HS-27A (cell line): ENCODE data around the gene SSRP1.

Experiments used
- DNase-seq: peaks from one replicate; pipeline ENCODE4 v3.0.0-alpha.2; 2012; ENCODE audit warnings: low read depth, missing footprints

SSRP1 gene

GRCh38 chr11:57336111-57336666 is 497 bp upstream of the SSRP1 start:
- DNase-seq, result no peak

GRCh38 chr11:57335023-57335342 is 709 bp downstream of the SSRP1 start:
- no peak for DNase-seq

GRCh38 chr11:57332694-57333440 is 2.8 kb downstream of the SSRP1 start:
- no peak for DNase-seq

GRCh38 chr11:57331720-57332119 is 4.0 kb downstream of the SSRP1 start:
- no peak for DNase-seq

GRCh38 chr11:57330029-57330428 is 5.7 kb downstream of the SSRP1 start:
- DNase-seq, result no peak

- no peak for DNase-seq
Measured at GRCh38 chr11:57327721-57328120, 8.0 kb downstream of the SSRP1 start.

GRCh38 chr11:57325735-57326048 is 10.0 kb downstream of the SSRP1 start:
- DNase-seq, result no peak

GRCh38 chr11:57324886-57325734 is 10.6 kb downstream of the SSRP1 start, which contains the start of gene TNKS1BP1:
Gene TNKS1BP1 (minus strand): TSS chr11:57324952. CDS start chr11:57321885, 3,067 bp downstream.
- DNase-seq, result no peak

GRCh38 chr11:57324154-57324885 is 11.4 kb downstream of the SSRP1 start:
- DNase-seq, result no peak

- DNase-seq, result no peak
Measured at GRCh38 chr11:57323855-57324153, 11.9 kb downstream of the SSRP1 start.

- DNase-seq, result no peak
Measured at GRCh38 chr11:57323167-57323854, 12.4 kb downstream of the SSRP1 start.

- peak; percentile 77 for DNase-seq
Measured at GRCh38 chr11:57322256-57323166, 13.2 kb downstream of the SSRP1 start.

- DNase-seq, result no peak
Measured at GRCh38 chr11:57321388-57322255, 14.1 kb downstream of the SSRP1 start.

GRCh38 chr11:57320719-57321387 is 14.8 kb downstream of the SSRP1 start:
- no peak for DNase-seq

- no peak for DNase-seq
Measured at GRCh38 chr11:57320067-57320718, 15.5 kb downstream of the SSRP1 start.

GRCh38 chr11:57318178-57318577 is 17.5 kb downstream of the SSRP1 start:
- no peak for DNase-seq

- DNase-seq, result no peak
Measured at GRCh38 chr11:57316017-57316416, 19.7 kb downstream of the SSRP1 start.

- no peak for DNase-seq
Measured at GRCh38 chr11:57315491-57315890, 20.2 kb downstream of the SSRP1 start.
